Subcutaneous adipose tissue (tissue), 4 donors: ENCODE data around the gene TNRC6C. TPM values are rescaled to one million over a fixed set of nuclear protein-coding genes. Genes with fewer than 3 reads are reported as not detected.

Source experiments
- total RNA-seq, 4 donors: library from RNA; depleted of rRNA; stranded (reverse); fragments of >200 nt; gene quantifications; one replicate each; pipeline ENCODE4 v1.1.0, GENCODE V29; 2016
- TF ChIP-seq, protein P1 (sequence below): fragments of 450-650 bp; IDR thresholded peaks from one replicate; pipeline ENCODE4 v1.5.1; 2016; ENCODE audit warnings: low read depth, mild to moderate bottlenecking, control low read depth, antibody characterized with exemption, moderate library complexity

TNRC6C gene
- total RNA-seq, 4 donors from 2014 or later = 8.2 to 33.3 (median 13.8) TPM

- TF ChIP-seq, protein P1, sequence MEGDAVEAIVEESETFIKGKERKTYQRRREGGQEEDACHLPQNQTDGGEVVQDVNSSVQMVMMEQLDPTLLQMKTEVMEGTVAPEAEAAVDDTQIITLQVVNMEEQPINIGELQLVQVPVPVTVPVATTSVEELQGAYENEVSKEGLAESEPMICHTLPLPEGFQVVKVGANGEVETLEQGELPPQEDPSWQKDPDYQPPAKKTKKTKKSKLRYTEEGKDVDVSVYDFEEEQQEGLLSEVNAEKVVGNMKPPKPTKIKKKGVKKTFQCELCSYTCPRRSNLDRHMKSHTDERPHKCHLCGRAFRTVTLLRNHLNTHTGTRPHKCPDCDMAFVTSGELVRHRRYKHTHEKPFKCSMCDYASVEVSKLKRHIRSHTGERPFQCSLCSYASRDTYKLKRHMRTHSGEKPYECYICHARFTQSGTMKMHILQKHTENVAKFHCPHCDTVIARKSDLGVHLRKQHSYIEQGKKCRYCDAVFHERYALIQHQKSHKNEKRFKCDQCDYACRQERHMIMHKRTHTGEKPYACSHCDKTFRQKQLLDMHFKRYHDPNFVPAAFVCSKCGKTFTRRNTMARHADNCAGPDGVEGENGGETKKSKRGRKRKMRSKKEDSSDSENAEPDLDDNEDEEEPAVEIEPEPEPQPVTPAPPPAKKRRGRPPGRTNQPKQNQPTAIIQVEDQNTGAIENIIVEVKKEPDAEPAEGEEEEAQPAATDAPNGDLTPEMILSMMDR = no peak
These were observed 15.4 kb downstream of the TNRC6C start for GRCh38 chr17:77973953-77974352.

DNA sequence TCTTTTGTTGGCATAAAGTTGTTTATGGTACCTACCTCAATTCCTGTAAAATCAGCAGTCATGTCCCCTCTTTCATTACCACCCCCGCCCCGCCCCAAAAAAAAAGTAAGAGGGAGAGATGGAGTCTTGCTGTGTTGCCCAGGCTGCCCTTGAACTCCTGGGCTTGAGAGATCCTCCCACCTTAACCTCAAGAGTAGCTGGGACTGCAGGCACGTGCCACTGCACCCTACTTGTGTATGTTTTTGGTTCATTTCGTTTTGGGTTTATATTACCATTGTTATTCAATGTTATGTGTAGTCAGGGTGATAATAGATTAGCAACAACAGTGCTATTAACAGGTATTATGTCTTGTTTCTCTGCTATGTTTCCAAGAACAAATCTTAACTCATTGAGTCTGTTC is 15.9 kb downstream of the TNRC6C start:
- TF ChIP-seq, protein P1 = no peak

- TF ChIP-seq, protein P1 = no peak
These were observed 31.8 kb downstream of the TNRC6C start for GRCh38 chr17:77990301-77990700.

- TF ChIP-seq, protein P1 = no peak
These were observed 36.8 kb downstream of the TNRC6C start for GRCh38 chr17:77995146-77995852.

- TF ChIP-seq, protein P1 = no peak
These were observed 37.8 kb downstream of the TNRC6C start for GRCh38 chr17:77996256-77996655.

DNA sequence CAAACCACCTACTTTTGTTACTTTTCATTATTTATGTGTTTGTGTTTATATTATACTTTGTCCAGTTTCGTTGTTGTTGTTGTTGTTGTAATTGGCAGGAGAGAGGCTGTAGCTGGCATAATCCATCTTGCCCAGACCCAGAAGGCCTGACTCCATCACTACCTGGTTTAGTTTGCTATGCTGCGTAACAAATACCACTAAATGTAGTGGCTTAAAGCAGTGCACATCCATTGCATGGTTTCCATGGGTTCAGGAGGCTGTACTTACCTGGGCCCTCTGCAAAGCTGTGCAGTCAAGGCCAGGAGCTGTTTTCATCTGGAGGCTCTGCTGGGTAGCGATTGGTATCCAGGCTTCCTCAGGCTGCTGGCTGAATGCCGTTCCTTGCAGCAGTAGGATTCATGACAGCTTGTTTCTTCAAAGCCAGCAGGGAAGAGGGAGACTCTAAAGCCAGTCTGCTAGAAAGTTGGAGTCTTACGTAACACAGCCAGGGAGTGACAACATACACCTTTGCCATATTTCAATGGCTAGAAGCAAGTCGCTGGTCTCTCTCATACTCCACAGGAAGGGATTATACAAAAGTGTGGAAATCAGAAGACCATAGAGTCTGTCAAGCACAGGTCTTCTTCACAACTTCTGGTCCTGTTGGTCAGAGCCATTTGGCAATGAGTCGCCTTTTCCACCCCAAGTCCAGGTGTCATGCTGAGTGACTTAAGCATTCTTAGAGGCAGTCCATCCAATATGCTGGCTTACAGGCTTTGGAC is 41.1 kb downstream of the TNRC6C start:
- TF ChIP-seq, protein P1 = no peak

GRCh38 chr17:78000341-78000740 is 41.8 kb downstream of the TNRC6C start:
- TF ChIP-seq, protein P1 = no peak
